Stomach (tissue), 4 donors: ENCODE data around the gene MYBPC3.

Experiments used
- POLR2A ChIP-seq, 4 donors: fragments of 450-650 bp; IDR thresholded peaks; one replicate each; pipeline ENCODE4 v1.6.1; 2016; ENCODE audit warnings: antibody characterized with exemption in 4 of 4, control low read depth in 2 of 4, mild to moderate bottlenecking in 1 of 4, moderate library complexity in 1 of 4
- POLR2AphosphoS5 ChIP-seq, 3 donors: sonication (generic); formaldehyde crosslinking; IDR thresholded peaks; one replicate each; pipeline ENCODE4 v1.6.1; 2016; ENCODE audit warnings: antibody characterized with exemption in 3 of 3
- TF ChIP-seq, protein P1 (sequence below), 7 experiments: fragments of 450-650 bp in 4 of 7; fragments of 200-600 bp in 3 of 7; sonication (generic) in 3 of 7; IDR thresholded peaks; one replicate each; pipeline ENCODE4 v1.5.1; 2016 to 2019; ENCODE audit warnings: antibody characterized with exemption in 7 of 7, control low read depth in 2 of 7, mild to moderate bottlenecking in 1 of 7

DNA sequence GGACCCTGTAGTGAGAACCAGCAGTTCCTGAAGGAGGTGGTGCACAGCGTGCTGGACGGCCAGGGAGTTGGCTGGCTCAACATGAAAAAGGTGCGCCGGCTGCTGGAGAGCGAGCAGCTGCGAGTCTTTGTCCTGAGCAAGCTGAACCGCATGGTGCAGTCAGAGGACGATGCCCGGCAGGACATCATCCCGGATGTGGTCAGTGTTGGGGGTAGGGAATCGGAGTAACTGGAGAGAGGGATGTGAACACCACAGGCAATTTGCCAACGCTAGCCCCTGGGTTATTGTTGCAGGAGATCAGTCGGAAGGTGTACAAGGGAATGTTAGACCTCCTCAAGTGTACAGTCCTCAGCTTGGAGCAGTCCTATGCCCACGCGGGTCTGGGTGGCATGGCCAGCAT lies 62.6 kb downstream of the MYBPC3 start:
- TF ChIP-seq, protein P1, sequence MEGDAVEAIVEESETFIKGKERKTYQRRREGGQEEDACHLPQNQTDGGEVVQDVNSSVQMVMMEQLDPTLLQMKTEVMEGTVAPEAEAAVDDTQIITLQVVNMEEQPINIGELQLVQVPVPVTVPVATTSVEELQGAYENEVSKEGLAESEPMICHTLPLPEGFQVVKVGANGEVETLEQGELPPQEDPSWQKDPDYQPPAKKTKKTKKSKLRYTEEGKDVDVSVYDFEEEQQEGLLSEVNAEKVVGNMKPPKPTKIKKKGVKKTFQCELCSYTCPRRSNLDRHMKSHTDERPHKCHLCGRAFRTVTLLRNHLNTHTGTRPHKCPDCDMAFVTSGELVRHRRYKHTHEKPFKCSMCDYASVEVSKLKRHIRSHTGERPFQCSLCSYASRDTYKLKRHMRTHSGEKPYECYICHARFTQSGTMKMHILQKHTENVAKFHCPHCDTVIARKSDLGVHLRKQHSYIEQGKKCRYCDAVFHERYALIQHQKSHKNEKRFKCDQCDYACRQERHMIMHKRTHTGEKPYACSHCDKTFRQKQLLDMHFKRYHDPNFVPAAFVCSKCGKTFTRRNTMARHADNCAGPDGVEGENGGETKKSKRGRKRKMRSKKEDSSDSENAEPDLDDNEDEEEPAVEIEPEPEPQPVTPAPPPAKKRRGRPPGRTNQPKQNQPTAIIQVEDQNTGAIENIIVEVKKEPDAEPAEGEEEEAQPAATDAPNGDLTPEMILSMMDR (IDR thresholded peaks at IDR 0.05): no peak
- TF ChIP-seq POLR2A (IDR thresholded peaks at IDR 0.05) (no peak), POLR2AphosphoS5 (IDR thresholded peaks at IDR 0.05) (no peak)
